Fibroblast of peridontal ligament (primary cell): ENCODE results near the gene CFAP53.
"Not testable (repeated sequence)": the region's sequence is repeated elsewhere in the genome, so short reads cannot be mapped to it uniquely, and the experiment has no call there.

Experiments used
- DNase-seq: peaks from one replicate; pipeline ENCODE4 v3.0.0-alpha.2; 2010; ENCODE audit errors: extremely low read depth

Gene CFAP53

GRCh38 chr18:50288348-50289107 lies 22.2 kb upstream of the CFAP53 start:
- DNase-seq = not testable (repeated sequence)

- peak; percentile 100 for DNase-seq
These were observed 21.4 kb upstream of the CFAP53 start, which contains the start of gene CXXC1 for GRCh38 chr18:50287441-50288347. Gene CXXC1 (minus strand): TSS chr18:50287692. CDS start chr18:50287589, 103 bp downstream.

- DNase-seq = no peak
These were observed 20.7 kb upstream of the CFAP53 start for GRCh38 chr18:50287028-50287440.

GRCh38 chr18:50286391-50287027 lies 20.2 kb upstream of the CFAP53 start:
- DNase-seq = no peak

GRCh38 chr18:50285631-50286321 lies 19.5 kb upstream of the CFAP53 start:
- no peak for DNase-seq

- no peak for DNase-seq
These were observed 18.8 kb upstream of the CFAP53 start for GRCh38 chr18:50285071-50285470.

- DNase-seq = no peak
These were observed 18.1 kb upstream of the CFAP53 start for GRCh38 chr18:50284255-50284885.

- DNase-seq = no peak
These were observed 17.3 kb upstream of the CFAP53 start for GRCh38 chr18:50283469-50284209.

GRCh38 chr18:50282521-50283335 lies 16.4 kb upstream of the CFAP53 start:
- no peak for DNase-seq

- DNase-seq = no peak
These were observed 15.8 kb upstream of the CFAP53 start for GRCh38 chr18:50281972-50282520.

GRCh38 chr18:50281295-50281971 lies 15.1 kb upstream of the CFAP53 start, which contains the start of gene MBD1:
Gene MBD1 (minus strand): TSS chr18:50281523. CDS start chr18:50279992, 1,531 bp downstream.
- peak; percentile 98 for DNase-seq

- no peak for DNase-seq
These were observed 14.5 kb upstream of the CFAP53 start for GRCh38 chr18:50280707-50281294.

- DNase-seq = no peak
These were observed 13.5 kb upstream of the CFAP53 start for GRCh38 chr18:50279752-50280151.

- DNase-seq = no peak
These were observed 11.6 kb upstream of the CFAP53 start for GRCh38 chr18:50277942-50278341.

GRCh38 chr18:50276452-50276851 lies 10.2 kb upstream of the CFAP53 start:
- no peak for DNase-seq

GRCh38 chr18:50275503-50276036 lies 9.3 kb upstream of the CFAP53 start:
- no peak for DNase-seq

GRCh38 chr18:50274941-50275340 lies 8.6 kb upstream of the CFAP53 start:
- DNase-seq = no peak

GRCh38 chr18:50274044-50274442 lies 7.7 kb upstream of the CFAP53 start:
- no peak for DNase-seq
